ENCODE results near the gene GCSH. TPM values are rescaled to one million over a fixed set of nuclear protein-coding genes. Genes with fewer than 3 reads are reported as not detected.

The GCSH gene
- total RNA-seq, 2 experiments from 2014 or later, result 7.0 to 11.0 TPM

DNA sequence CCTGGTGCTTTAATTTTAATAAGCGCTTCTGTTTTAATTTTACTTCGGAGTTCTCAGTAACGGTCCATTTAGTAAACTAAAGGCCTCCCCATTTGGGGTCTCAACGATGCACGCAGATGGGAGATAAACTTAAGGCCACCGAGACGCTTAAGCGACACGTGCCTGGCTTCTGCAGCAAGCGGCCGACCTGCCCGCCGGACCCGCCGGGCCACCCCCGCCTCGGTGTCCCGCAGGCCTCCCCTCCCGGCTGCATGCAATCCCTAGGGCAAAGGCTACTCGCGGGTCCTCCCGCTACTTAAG, 592 bp downstream of the GCSH start:
- Mint-ChIP-seq H3K4me1 (peaks cover 16% of the 10 kb centered on the region), H3K36me3 (ENCODE audit: low read depth) (no peaks in the 10 kb centered on the region), H3K9me3 (peaks cover 3% of the 10 kb centered on the region), H3K4me3 (peak overlapping the region; percentile 73), H3K27me3 (no peaks in the 10 kb centered on the region), H3K27ac (peak overlapping the region; percentile 50)
- DNase-seq, result no peak
- ChIA-PET CTCF (interaction anchor here (0.6 to 0.7 kb wide), 2 partner anchors 275 to 1237 kb away, joined by 3 read pairs; no protein-coding TSS in a partner anchor), POLR2A (no interaction called here)

DNA sequence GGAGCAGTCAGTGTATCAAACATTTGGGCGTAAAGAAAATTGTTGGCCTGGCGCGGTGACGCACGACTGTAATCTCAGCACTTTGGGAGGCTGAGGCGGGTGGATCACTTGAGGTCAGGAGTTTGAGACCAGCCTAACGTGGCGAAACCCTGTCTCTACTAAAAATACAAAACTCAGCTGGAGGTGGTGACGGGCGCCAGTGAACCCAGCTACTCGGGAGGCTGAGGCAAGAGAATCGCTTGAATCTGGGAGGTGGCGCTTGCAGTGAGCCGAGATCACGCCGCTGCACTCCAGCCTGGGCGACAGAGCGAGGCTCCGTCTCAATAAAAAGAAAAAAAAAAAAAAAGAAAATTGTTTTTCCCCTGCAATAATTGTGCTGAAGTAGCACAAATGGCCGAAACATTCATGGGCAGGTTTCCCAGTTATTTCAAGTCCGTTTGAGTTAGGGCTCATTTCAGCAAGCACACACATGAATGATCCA, 1.4 kb downstream of the GCSH start:
- CTCF ChIA-PET, result interaction anchor here (0.6 to 0.7 kb wide), 2 partner anchors 274 to 1238 kb away, joined by 3 read pairs; no protein-coding TSS in a partner anchor
- peaks cover 3% of the 10 kb centered on the region for H3K9me3 Mint-ChIP-seq
- H3K27me3 Mint-ChIP-seq, result no peaks in the 10 kb centered on the region
- POLR2A ChIA-PET, result no interaction called here
- peak overlapping the region; percentile 73 for H3K4me3 Mint-ChIP-seq
- no peak for DNase-seq
- peaks cover 16% of the 10 kb centered on the region for H3K4me1 Mint-ChIP-seq
- H3K27ac Mint-ChIP-seq, result no peak overlapping the region
- no peaks in the 10 kb centered on the region for H3K36me3 Mint-ChIP-seq (ENCODE audit: low read depth)

DNA sequence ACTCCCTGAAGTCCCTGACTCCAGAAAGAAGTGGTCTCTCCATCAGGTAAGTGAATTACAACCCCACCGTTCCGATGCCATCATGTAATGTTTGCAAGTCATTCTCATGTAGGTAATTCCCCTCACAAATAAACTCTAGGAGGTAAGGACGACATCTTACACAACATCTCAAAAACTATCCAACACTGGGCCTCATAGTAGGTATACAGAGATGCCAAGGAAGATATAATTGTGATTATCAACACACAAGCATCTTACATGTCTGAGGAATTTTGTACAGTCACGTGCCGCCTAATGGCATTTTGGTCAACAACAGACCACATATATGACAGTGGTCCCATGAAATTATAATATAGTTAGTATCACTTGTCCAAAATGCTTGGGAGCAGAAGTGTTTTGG, 7.4 kb downstream of the GCSH start:
- H3K9me3 Mint-ChIP-seq, result no peaks in the 10 kb centered on the region
- no peak for DNase-seq
- H3K4me1 Mint-ChIP-seq, result no peaks in the 10 kb centered on the region
- H3K27ac Mint-ChIP-seq, result no peak overlapping the region
- POLR2A ChIA-PET, result no interaction called here
- H3K36me3 Mint-ChIP-seq (ENCODE audit: low read depth), result no peaks in the 10 kb centered on the region
- H3K27me3 Mint-ChIP-seq, result no peaks in the 10 kb centered on the region
- CTCF ChIA-PET, result no interaction called here
- H3K4me3 Mint-ChIP-seq, result no peak overlapping the region

DNA sequence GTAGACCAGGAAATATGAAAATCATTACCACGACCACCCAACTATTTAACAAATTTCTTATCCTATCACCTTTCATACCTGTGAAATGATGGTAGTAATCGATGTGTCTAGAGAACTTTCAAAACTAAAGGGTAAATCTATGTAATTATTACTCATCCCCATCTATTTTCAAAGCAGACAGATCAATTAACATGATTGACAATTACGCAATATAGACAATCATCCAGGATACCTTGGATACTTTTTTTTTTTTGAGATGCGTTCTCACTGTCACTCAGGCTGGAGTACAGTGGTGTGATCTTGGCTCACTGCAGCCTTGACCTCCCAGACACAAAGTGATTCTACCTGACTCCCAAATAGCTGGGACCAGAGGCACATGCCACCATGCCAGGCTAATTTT, 15.2 kb downstream of the GCSH start:
- Mint-ChIP-seq H3K27me3 (no peaks in the 10 kb centered on the region), H3K36me3 (ENCODE audit: low read depth) (no peaks in the 10 kb centered on the region), H3K4me3 (no peak overlapping the region), H3K27ac (no peak overlapping the region), H3K9me3 (no peaks in the 10 kb centered on the region), H3K4me1 (peaks cover 9% of the 10 kb centered on the region)
- ChIA-PET POLR2A (no interaction called here), CTCF (no interaction called here)
- no peak for DNase-seq

DNA sequence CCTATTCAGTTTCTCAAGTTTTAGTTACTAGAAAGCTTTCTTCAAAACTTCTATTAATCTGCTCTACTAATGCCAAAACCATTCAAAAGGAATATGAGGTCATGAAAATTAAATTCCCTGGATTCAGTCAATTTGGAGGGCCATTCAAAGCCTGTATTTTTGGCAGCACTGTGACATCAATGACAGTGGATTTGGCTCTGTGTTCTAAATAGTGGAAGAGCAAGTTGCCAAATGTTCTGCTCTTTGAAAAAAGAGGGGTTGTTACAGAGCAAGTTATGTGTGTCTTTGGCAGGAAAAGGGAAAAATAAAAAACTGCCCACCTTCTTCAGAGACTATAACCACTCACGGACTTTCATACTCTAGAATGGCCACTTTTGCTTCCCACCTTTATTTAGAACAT, 16.0 kb downstream of the GCSH start:
- Mint-ChIP-seq H3K4me3 (no peak overlapping the region), H3K36me3 (ENCODE audit: low read depth) (no peaks in the 10 kb centered on the region), H3K9me3 (no peaks in the 10 kb centered on the region), H3K27ac (no peak overlapping the region), H3K4me1 (peaks cover 14% of the 10 kb centered on the region), H3K27me3 (no peaks in the 10 kb centered on the region)
- POLR2A ChIA-PET, result no interaction called here
- DNase-seq, result no peak
- CTCF ChIA-PET, result interaction anchor here (0.6 kb wide), 1 partner anchor 44 kb away, joined by 3 read pairs; the partner anchor contains the start of gene ATMIN

DNA sequence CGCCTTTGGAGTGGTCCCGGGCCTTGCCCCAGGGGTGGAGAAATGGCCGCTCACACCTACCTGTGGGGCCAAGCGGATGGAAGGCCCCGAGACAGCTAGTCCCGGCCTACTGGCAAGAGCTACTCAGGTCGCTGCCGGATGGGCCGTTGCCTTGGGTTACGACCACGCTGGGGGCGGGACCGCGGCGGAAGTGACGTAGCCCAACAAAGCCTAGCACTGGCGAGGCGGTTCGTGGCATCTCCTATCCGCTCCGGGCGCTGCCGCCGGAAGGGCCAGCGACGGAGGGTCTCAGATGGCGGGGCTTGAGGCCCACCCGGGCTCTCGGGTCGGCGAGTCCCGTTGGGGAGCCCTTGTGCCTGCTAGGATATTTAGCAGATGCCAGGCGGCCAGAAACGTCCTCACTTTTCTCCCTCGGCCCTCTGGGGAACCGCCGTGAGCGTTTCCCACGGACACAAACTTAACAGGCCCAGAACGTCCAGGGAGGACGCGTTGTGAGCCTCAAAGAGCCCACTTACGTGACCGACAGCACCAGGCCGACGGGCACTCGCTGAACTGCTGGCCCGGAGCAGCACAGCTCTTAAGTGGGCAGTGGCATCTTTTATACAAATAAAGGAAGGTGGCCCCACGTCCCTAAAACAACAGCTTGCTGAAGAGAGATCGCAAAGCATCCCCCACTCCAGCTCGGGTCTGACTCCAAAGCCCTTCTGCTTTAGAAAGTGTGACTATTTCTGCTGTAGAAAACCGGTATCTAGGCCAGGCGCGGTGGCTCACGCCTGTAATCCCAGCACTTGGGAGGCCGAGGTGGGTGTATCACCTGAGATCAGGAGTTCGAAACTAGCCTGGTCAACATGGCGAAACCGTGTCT, 18.9 kb downstream of the GCSH start, which contains the start of gene C16orf46:
TSS of gene C16orf46 (minus strand) at position 163 of the 865 bp plus-strand sequence. CDS start 13,283 bp downstream, outside the sequence.
- H3K4me3 Mint-ChIP-seq, result peak within 1 kb of the TSS; percentile 20
- H3K4me1 Mint-ChIP-seq, result peaks cover 24% of the 10 kb centered on the region
- H3K9me3 Mint-ChIP-seq, result no peaks in the 10 kb centered on the region
- CTCF ChIA-PET, result interaction anchor here (0.6 to 1.3 kb wide), 5 partner anchors 41 to 620 kb away, joined by 3 to 7 read pairs (median 4); partner anchors contain the start of gene ATMIN
- DNase-seq, result peak; percentile 98
- no peaks in the 10 kb centered on the region for H3K36me3 Mint-ChIP-seq (ENCODE audit: low read depth)
- peaks cover 2% of the 10 kb centered on the region for H3K27me3 Mint-ChIP-seq
- H3K27ac Mint-ChIP-seq, result no peak within 1 kb of the TSS
- POLR2A ChIA-PET, result interaction anchor here (0.6 kb wide), 1 partner anchor 70 kb away, joined by 3 read pairs; the partner anchor contains the start of genes CENPN and CMC2

DNA sequence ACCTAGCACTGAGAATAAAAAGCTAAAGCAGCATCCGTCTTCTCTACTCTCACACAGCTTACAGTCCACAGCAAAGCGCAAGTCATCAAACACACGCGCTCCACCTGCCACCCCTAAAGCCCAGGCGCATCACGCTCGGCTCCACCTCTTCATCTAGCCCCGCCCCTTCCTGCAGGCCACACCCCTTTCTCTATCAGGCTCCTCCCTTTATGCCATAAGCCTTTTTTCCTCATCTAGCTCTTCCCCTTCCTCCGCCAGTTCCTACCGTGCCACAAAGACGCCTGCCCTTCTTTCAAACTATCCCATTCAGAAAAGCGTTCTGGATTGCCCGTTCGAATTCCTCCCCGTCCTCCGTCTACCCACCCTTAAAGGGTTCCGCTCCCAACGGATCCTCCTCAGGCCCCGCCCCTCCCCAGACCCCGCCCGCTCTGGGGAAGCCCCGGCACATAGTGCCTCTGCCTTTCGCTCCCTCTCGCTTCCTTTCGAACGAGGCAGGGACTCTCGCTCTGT, 19.6 kb downstream of the GCSH start:
- Mint-ChIP-seq H3K9me3 (no peaks in the 10 kb centered on the region), H3K36me3 (ENCODE audit: low read depth) (no peaks in the 10 kb centered on the region)
- CTCF ChIA-PET, result interaction anchor here (0.6 to 1.3 kb wide), 4 partner anchors 41 to 620 kb away, joined by 3 to 7 read pairs (median 4); partner anchors contain the start of gene ATMIN

DNA sequence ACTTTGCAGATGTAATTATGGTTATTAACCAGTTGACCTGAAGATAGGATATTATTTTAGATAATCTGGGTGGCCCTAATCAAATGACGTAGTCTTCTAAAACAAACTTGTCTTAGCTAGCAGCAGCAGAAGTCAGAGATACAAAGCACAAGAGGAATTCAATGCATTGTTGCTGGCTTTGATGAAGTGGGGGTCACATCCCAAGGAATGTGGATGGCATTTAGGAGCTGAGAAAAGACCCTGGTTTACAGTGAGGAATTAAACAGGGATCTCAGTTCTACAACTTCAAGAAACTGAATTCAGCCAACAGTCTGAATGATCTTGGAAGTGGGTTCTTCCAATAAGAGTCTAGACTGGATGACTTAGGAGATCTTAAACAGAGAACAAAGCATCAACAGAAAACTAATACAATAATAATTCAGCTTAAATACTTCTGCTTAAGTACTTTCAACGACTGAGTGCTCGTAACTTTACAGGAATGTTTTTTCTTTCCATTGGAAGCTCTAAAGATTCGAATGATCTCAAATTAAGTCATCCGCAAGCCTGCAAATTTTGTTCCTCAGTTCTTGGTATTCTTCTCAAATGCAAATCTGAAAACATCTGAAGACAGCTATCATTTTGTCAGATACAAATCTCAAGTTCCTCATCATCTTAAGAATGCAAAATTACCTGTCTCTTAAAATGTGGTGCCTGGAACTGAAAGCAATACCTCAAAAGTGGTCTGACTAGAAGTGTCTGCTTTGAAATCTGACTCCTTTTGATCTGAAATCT, 22.4 kb downstream of the GCSH start:
- H3K9me3 Mint-ChIP-seq, result no peaks in the 10 kb centered on the region
- peaks cover 2% of the 10 kb centered on the region for H3K27me3 Mint-ChIP-seq
- H3K36me3 Mint-ChIP-seq (ENCODE audit: low read depth), result no peaks in the 10 kb centered on the region
- no peak for DNase-seq
- ChIA-PET POLR2A (no interaction called here), CTCF (interaction anchor here (1.3 to 1.7 kb wide), 2 partner anchors 37 to 38 kb away, joined by 3 to 6 read pairs; partner anchors contain the start of gene ATMIN)
- peaks cover 31% of the 10 kb centered on the region for H3K4me1 Mint-ChIP-seq
- no peak overlapping the region for H3K4me3 Mint-ChIP-seq
- H3K27ac Mint-ChIP-seq, result no peak overlapping the region

More for the DNA sequence above, 19.6 kb downstream of the GCSH start:
- no peak overlapping the region for H3K27ac Mint-ChIP-seq
- peaks cover 2% of the 10 kb centered on the region for H3K27me3 Mint-ChIP-seq
- no peak overlapping the region for H3K4me3 Mint-ChIP-seq
- peaks cover 28% of the 10 kb centered on the region for H3K4me1 Mint-ChIP-seq
- peak; percentile 92 for DNase-seq
- POLR2A ChIA-PET, result interaction anchor here (0.6 kb wide), 1 partner anchor 70 kb away, joined by 3 read pairs; the partner anchor contains the start of genes CENPN and CMC2

DNA sequence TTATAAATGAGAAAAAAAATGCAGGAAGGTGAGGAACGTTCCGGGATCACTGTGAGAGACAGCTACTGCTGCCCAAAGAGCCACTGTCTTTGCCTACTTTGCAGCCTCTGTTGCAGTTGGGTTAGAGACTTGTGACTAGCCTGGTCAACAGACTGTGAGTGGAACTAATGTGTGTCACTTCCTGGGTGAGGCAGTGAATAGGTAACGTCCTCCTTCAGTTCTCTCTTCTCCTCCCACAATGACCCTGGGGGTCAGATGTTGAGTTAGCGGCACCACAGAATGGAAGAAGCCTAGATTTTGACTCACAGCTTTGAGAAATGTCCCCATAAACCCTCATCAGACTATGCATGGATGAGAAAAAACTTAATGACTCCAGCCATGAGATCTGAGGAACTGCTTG, 24.4 kb downstream of the GCSH start:
- Mint-ChIP-seq H3K27ac (no peak overlapping the region), H3K4me3 (no peak overlapping the region), H3K9me3 (no peaks in the 10 kb centered on the region), H3K27me3 (peaks cover 2% of the 10 kb centered on the region), H3K4me1 (peaks cover 33% of the 10 kb centered on the region), H3K36me3 (ENCODE audit: low read depth) (no peaks in the 10 kb centered on the region)
- CTCF ChIA-PET, result interaction anchor here (1.6 kb wide), 1 partner anchor 36 kb away, joined by 6 read pairs; the partner anchor contains the start of gene ATMIN
- DNase-seq, result no peak
- POLR2A ChIA-PET, result no interaction called here

DNA sequence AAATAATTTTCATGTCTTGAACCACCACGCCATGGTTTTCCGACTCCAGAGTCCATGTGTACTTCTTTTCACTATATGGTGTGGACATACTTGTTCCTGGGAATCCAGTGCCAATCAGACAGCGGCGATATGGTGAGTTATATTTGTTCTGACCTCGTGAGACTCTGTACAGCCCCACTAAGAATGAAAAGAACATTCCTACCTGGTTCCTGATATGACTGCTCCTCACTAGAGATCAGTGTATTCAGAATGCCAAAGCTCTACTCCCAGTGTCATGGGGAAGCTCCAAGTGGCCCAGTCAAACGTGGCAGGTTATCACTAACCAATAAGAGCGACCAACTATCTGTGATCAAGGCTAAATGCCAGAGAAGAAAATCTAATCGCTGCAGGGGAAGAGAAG, 25.2 kb downstream of the GCSH start:
- no peak for DNase-seq
- Mint-ChIP-seq H3K27ac (no peak overlapping the region), H3K27me3 (peaks cover 2% of the 10 kb centered on the region), H3K36me3 (ENCODE audit: low read depth) (no peaks in the 10 kb centered on the region), H3K4me1 (peaks cover 38% of the 10 kb centered on the region), H3K4me3 (no peak overlapping the region), H3K9me3 (no peaks in the 10 kb centered on the region)
- POLR2A ChIA-PET, result no interaction called here
- CTCF ChIA-PET, result no interaction called here

DNA sequence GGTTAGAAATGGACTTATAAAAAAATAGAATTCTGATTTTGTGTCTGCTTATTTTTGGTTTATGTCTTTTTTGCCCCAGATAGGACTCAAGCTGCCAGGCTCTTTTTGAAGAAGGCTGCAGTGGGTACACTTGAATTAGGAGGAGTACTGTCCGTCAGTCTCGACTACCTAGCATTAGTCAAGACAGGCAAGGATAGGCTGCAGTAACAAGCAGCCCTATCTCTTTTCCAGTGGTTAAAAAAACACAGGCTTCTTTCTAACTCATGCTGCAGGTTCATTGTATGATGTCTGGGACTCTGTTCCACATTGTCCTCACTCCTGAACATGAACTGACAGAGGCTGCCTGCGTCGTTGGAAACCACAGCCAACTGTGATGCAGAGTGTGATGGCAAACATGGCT, 27.1 kb downstream of the GCSH start:
- ChIA-PET POLR2A (no interaction called here), CTCF (interaction anchor here (0.9 kb wide), 1 partner anchor 33 kb away, joined by 3 read pairs; the partner anchor contains the start of gene ATMIN)
- no peak overlapping the region for H3K4me3 Mint-ChIP-seq
- H3K9me3 Mint-ChIP-seq, result no peaks in the 10 kb centered on the region
- no peaks in the 10 kb centered on the region for H3K36me3 Mint-ChIP-seq (ENCODE audit: low read depth)
- no peak for DNase-seq
- H3K27me3 Mint-ChIP-seq, result no peaks in the 10 kb centered on the region
- H3K4me1 Mint-ChIP-seq, result peaks cover 30% of the 10 kb centered on the region
- H3K27ac Mint-ChIP-seq, result no peak overlapping the region

DNA sequence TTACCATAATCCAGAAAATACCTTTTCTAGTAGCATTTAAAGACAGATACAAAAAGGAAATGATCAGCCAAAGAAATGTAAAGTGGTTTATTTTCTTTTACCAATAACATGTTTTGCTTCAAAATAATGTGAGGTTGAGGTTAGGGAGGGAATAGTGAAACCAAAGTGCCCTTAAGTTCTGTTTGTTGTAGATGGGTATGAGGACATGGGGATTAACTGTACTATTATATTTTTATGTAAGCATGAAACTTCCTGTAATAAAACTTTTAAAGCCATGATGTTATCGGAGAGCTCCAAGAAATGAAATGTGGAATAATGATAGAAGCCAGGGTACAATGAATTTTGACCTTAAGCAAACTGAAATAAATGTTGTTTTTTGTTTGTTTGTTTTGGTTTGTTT, 29.0 kb downstream of the GCSH start:
- DNase-seq, result no peak
- ChIA-PET POLR2A (no interaction called here), CTCF (no interaction called here)
- Mint-ChIP-seq H3K27me3 (no peaks in the 10 kb centered on the region), H3K4me3 (no peak overlapping the region), H3K9me3 (no peaks in the 10 kb centered on the region), H3K4me1 (peaks cover 23% of the 10 kb centered on the region), H3K36me3 (ENCODE audit: low read depth) (no peaks in the 10 kb centered on the region), H3K27ac (peak overlapping the region; percentile 3)

All from activated CD4-positive, alpha-beta T cell treated with anti-CD3 and anti-CD28 coated beads, Interleukin-2, amount 10 ng/mL, durations not matched to agents 7 days and 5 days (primary cell).